HEK293 (cell line): ENCODE results near the gene ZNF597.
A peak's percentile ranks its signal among the peaks of the same experiment; 100 is the strongest.

ENCODE experiments used
- EGR2 ChIP-seq: fragments of 450-650 bp; formaldehyde crosslinking; IDR thresholded peaks from 2 replicates; pipeline ENCODE4 v1.5.1; 2016; ENCODE audit warnings: low read depth, missing biosample characterization, missing genetic modification characterization
- HOXA7 ChIP-seq: sonication (generic); formaldehyde crosslinking; IDR thresholded peaks from 2 replicates; pipeline ENCODE4 v1.8.1; 2022; ENCODE audit warnings: missing genetic modification reagents, borderline replicate concordance
- HOXC10 ChIP-seq: sonication (generic); formaldehyde crosslinking; IDR thresholded peaks from 2 replicates; pipeline ENCODE4 v1.8.1; 2023; ENCODE audit warnings: mild to moderate bottlenecking, missing genetic modification reagents
- KLF9 ChIP-seq: fragments of 450-650 bp; formaldehyde crosslinking; IDR thresholded peaks from 2 replicates; pipeline ENCODE4 v1.5.1; 2016; ENCODE audit warnings: missing biosample characterization, missing genetic modification characterization, low read depth
- PRDM10 ChIP-seq: fragments of 450-650 bp; formaldehyde crosslinking; IDR thresholded peaks from 2 replicates; pipeline ENCODE4 v1.5.1; 2016; ENCODE audit warnings: missing biosample characterization, missing genetic modification characterization
- SCRT2 ChIP-seq: fragments of 450-650 bp; formaldehyde crosslinking; IDR thresholded peaks from 2 replicates; pipeline ENCODE4 v1.5.1; 2016; ENCODE audit warnings: missing biosample characterization, missing genetic modification characterization
- ZBTB1 ChIP-seq: fragments of 450-650 bp; formaldehyde crosslinking; IDR thresholded peaks from 2 replicates; pipeline ENCODE4 v1.5.1; 2016; ENCODE audit warnings: missing biosample characterization, missing genetic modification characterization
- ZFP3 ChIP-seq: fragments of 450-650 bp; formaldehyde crosslinking; IDR thresholded peaks from 2 replicates; pipeline ENCODE4 v1.5.1; 2016; ENCODE audit warnings: low read depth, missing biosample characterization, missing genetic modification characterization
- ZFP69B ChIP-seq: fragments of 450-650 bp; formaldehyde crosslinking; IDR thresholded peaks from 2 replicates; pipeline ENCODE4 v1.5.1; 2016; ENCODE audit warnings: missing biosample characterization, missing genetic modification characterization
- ZNF112 ChIP-seq: fragments of 450-650 bp; formaldehyde crosslinking; IDR thresholded peaks from 2 replicates; pipeline ENCODE4 v1.5.0; 2017; ENCODE audit warnings: missing biosample characterization, missing genetic modification characterization
- ZNF114 ChIP-seq: fragments of 450-650 bp; formaldehyde crosslinking; IDR thresholded peaks from 2 replicates; pipeline ENCODE4 v1.5.0; 2017; ENCODE audit warnings: missing biosample characterization, missing genetic modification characterization
- ZNF121 ChIP-seq: fragments of 450-650 bp; formaldehyde crosslinking; IDR thresholded peaks from 2 replicates; pipeline ENCODE4 v1.5.1; 2016; ENCODE audit warnings: missing biosample characterization, missing genetic modification characterization
- ZNF155 ChIP-seq: fragments of 450-650 bp; formaldehyde crosslinking; IDR thresholded peaks from 2 replicates; pipeline ENCODE4 v1.5.1; 2016; ENCODE audit warnings: missing biosample characterization, missing genetic modification characterization
- ZNF23 ChIP-seq: fragments of 450-650 bp; formaldehyde crosslinking; IDR thresholded peaks from 2 replicates; pipeline ENCODE4 v1.5.1; 2016; ENCODE audit warnings: missing biosample characterization, missing genetic modification characterization, borderline replicate concordance
- ZNF239 ChIP-seq: fragments of 450-650 bp; formaldehyde crosslinking; IDR thresholded peaks from 2 replicates; pipeline ENCODE4 v1.5.1; 2016; ENCODE audit warnings: missing biosample characterization, missing genetic modification characterization
- ZNF266 ChIP-seq: fragments of 450-650 bp; formaldehyde crosslinking; IDR thresholded peaks from 2 replicates; pipeline ENCODE4 v1.5.1; 2016; ENCODE audit warnings: missing biosample characterization, missing genetic modification characterization, low read depth
- ZNF404 ChIP-seq: fragments of 450-650 bp; formaldehyde crosslinking; IDR thresholded peaks from 2 replicates; pipeline ENCODE4 v1.5.1; 2017; ENCODE audit warnings: missing biosample characterization, missing genetic modification characterization
- ZNF501 ChIP-seq: fragments of 450-650 bp; formaldehyde crosslinking; IDR thresholded peaks from 2 replicates; pipeline ENCODE4 v1.5.1; 2016; ENCODE audit warnings: missing biosample characterization, missing genetic modification characterization
- ZNF580 ChIP-seq: fragments of 450-650 bp; formaldehyde crosslinking; IDR thresholded peaks from 2 replicates; pipeline ENCODE4 v1.5.1; 2016; ENCODE audit warnings: missing biosample characterization, missing genetic modification characterization
- ZNF585B ChIP-seq: fragments of 450-650 bp; formaldehyde crosslinking; IDR thresholded peaks from 2 replicates; pipeline ENCODE4 v1.5.1; 2016; ENCODE audit warnings: missing biosample characterization, missing genetic modification characterization
- ZNF624 ChIP-seq: fragments of 450-650 bp; formaldehyde crosslinking; IDR thresholded peaks from 2 replicates; pipeline ENCODE4 v1.5.1; 2017; ENCODE audit warnings: missing biosample characterization, missing genetic modification characterization
- ZNF639 ChIP-seq: fragments of 450-650 bp; formaldehyde crosslinking; IDR thresholded peaks from 2 replicates; pipeline ENCODE4 v1.5.1; 2016; ENCODE audit warnings: missing biosample characterization, missing genetic modification characterization
- ZNF654 ChIP-seq: fragments of 450-650 bp; formaldehyde crosslinking; IDR thresholded peaks from 2 replicates; pipeline ENCODE4 v1.5.1; 2016; ENCODE audit warnings: low read depth, missing biosample characterization, missing genetic modification characterization
- ZNF670 ChIP-seq: fragments of 450-650 bp; formaldehyde crosslinking; IDR thresholded peaks from 2 replicates; pipeline ENCODE4 v1.5.1; 2016; ENCODE audit warnings: missing biosample characterization, missing genetic modification characterization, low read depth
- ZSCAN5A ChIP-seq: fragments of 450-650 bp; formaldehyde crosslinking; IDR thresholded peaks from 2 replicates; pipeline ENCODE4 v1.5.1; 2016; ENCODE audit warnings: missing biosample characterization, missing genetic modification characterization
- TF ChIP-seq, protein P1 (sequence below): fragments of 450-650 bp; formaldehyde crosslinking; IDR thresholded peaks from 2 replicates; pipeline ENCODE4 v1.5.1; 2016; ENCODE audit warnings: missing biosample characterization, missing genetic modification characterization
- TF ChIP-seq, protein P2 (sequence below): fragments of 450-650 bp; IDR thresholded peaks from 2 replicates; pipeline ENCODE4 v1.5.1; 2018; ENCODE audit warnings: missing biosample characterization, missing genetic modification characterization

The ZNF597 gene

DNA sequence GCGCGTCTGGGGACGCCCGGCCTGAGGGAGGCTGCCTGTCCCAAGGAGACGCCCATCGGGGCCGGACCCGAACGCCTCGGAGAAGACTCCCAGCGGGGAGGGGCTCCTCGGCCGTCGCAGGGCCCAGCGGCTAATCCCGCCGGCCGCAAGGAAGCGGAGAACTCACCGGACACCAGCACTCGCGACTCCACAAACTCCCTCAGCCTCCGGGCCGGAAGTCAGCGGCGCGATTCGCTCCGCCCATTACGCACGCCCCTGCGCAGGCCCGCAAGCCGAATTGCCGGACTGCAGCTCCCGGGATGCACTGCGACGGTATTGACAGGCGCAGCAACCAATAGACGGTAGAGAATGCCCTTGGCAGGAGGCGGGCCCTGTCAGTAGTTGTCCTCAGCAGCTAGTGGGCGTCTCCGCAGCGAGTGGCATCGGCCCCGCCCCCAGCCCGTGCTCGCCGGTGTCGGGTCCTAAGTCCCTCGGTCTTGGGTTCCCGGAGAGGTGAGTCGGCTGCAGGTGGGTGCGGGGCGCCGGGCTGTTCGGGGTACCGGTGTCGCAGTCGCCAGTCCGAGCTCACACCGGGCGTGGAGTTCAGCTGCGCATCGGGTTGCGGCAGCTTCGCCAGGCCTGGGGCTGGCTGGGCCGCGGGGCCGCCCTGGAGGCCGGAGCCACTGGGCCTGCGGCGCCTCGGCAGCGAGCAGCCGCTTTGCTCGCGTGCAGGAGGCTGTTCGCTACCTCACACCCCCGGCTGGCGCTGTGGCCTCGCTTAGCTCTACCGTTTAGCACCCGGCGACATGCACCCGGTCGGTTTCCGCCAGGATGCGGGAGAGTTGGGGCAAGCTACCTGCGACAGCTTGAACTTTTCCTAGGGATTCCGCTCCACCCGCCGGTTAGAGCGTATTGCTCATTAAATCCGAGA lies 42.3 kb downstream of the ZNF597 start, which contains the start of the genes ZNF174 and ZSCAN32 (continued):
- TF ChIP-seq, protein P1, sequence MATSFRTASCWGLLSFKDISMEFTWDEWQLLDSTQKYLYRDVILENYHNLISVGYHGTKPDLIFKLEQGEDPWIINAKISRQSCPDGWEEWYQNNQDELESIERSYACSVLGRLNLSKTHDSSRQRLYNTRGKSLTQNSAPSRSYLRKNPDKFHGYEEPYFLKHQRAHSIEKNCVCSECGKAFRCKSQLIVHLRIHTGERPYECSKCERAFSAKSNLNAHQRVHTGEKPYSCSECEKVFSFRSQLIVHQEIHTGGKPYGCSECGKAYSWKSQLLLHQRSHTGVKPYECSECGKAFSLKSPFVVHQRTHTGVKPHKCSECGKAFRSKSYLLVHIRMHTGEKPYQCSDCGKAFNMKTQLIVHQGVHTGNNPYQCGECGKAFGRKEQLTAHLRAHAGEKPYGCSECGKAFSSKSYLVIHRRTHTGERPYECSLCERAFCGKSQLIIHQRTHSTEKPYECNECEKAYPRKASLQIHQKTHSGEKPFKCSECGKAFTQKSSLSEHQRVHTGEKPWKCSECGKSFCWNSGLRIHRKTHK (tag by site-specific recombination) = no peak
- TF ChIP-seq ZNF404 (tag by site-specific recombination) = no peak
- no peak for TF ChIP-seq ZNF624
- no peak for TF ChIP-seq ZNF654
- peak; percentile 10; the same call in 1 of the 2 replicates for TF ChIP-seq ZFP69B (tag by site-specific recombination)
- no peak for TF ChIP-seq ZNF670 (tag by site-specific recombination)
- TF ChIP-seq ZFP3 (tag by site-specific recombination) = no peak
- no peak for TF ChIP-seq ZNF23 (tag by site-specific recombination)
- peak; percentile 98 for TF ChIP-seq KLF9 (tag by site-specific recombination)
- TF ChIP-seq ZNF580 (tag by site-specific recombination) = peak; percentile 79; the same call in 1 of the 2 replicates
- no peak for TF ChIP-seq ZNF112 (tag by site-specific recombination)
- TF ChIP-seq ZNF155 = no peak
- TF ChIP-seq ZNF585B (tag by site-specific recombination) = no peak
- TF ChIP-seq ZSCAN5A (tag by site-specific recombination) = peak; percentile 96
- TF ChIP-seq EGR2 (tag by site-specific recombination) = peak; percentile 73
- no peak for TF ChIP-seq ZNF266 (tag by site-specific recombination)
- no peak for TF ChIP-seq HOXA7
- TF ChIP-seq HOXC10 = no peak
- TF ChIP-seq PRDM10 (tag by site-specific recombination) = peak; percentile 89
- no peak for TF ChIP-seq ZNF114 (tag by site-specific recombination)
- TF ChIP-seq, protein P2, sequence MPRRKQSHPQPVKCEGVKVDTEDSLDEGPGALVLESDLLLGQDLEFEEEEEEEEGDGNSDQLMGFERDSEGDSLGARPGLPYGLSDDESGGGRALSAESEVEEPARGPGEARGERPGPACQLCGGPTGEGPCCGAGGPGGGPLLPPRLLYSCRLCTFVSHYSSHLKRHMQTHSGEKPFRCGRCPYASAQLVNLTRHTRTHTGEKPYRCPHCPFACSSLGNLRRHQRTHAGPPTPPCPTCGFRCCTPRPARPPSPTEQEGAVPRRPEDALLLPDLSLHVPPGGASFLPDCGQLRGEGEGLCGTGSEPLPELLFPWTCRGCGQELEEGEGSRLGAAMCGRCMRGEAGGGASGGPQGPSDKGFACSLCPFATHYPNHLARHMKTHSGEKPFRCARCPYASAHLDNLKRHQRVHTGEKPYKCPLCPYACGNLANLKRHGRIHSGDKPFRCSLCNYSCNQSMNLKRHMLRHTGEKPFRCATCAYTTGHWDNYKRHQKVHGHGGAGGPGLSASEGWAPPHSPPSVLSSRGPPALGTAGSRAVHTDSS = no peak
- TF ChIP-seq ZNF121 = peak; percentile 73
- peak; percentile 45 for TF ChIP-seq ZNF501 (tag by site-specific recombination)
- TF ChIP-seq ZBTB1 = no peak
- no peak for TF ChIP-seq ZNF239 (tag by site-specific recombination)
- no peak for TF ChIP-seq ZNF639
- TF ChIP-seq SCRT2 (tag by site-specific recombination) = peak; percentile 80
